Measurements from ENCODE around the gene KRTAP9-9.
"Not testable (repeated sequence)": the region's sequence is repeated elsewhere in the genome, so short reads cannot be mapped to it uniquely, and the experiment has no call there.

Gene KRTAP9-9

GRCh38 chr17:41265078-41265477, 9.9 kb downstream of the KRTAP9-9 start, which contains the start of gene KRTAP9-6:
TSS of gene KRTAP9-6 (plus strand) at chr17:41265378. CDS start at chr17:41265378, 0 bp downstream.
- H3K79me2 ChIP-seq (ENCODE audit: insufficient read depth, low read length) = no peaks in the 10 kb centered on the region
- no peaks in the 10 kb centered on the region for H3F3A ChIP-seq (ENCODE audit: insufficient read depth)
- H4K20me1 ChIP-seq (ENCODE audit: low read depth, low read length) = no peaks in the 10 kb centered on the region
- H3K9ac ChIP-seq (ENCODE audit: low read length) = no peak within 1 kb of the TSS
- no peak within 1 kb of the TSS for H2AFZ ChIP-seq (ENCODE audit: low read depth, low read length, severe bottlenecking)
- H3K9me2 ChIP-seq (replicated peaks; ENCODE audit: insufficient read depth, low read length) = no peaks in the 10 kb centered on the region
- no peaks in the 10 kb centered on the region for H3K36me3 ChIP-seq (ENCODE audit: low read length)
- H3K9me3 ChIP-seq (ENCODE audit: insufficient read depth, low read length) = no peaks in the 10 kb centered on the region
- no peak within 1 kb of the TSS for H3K4me2 ChIP-seq (ENCODE audit: low read depth, low read length, poor library complexity, severe bottlenecking)
- H3K27ac ChIP-seq (ENCODE audit: low read depth, low read length) = no peak within 1 kb of the TSS
- no peaks in the 10 kb centered on the region for H3K27me3 ChIP-seq (ENCODE audit: low read length)
- no peak for TF ChIP-seq CTCF (IDR thresholded peaks at IDR 0.05; ENCODE audit: insufficient read depth, low read length, poor library complexity, severe bottlenecking)
- H3K4me3 ChIP-seq (ENCODE audit: insufficient read depth, low read length, poor library complexity, severe bottlenecking) = no peak within 1 kb of the TSS

DNA sequence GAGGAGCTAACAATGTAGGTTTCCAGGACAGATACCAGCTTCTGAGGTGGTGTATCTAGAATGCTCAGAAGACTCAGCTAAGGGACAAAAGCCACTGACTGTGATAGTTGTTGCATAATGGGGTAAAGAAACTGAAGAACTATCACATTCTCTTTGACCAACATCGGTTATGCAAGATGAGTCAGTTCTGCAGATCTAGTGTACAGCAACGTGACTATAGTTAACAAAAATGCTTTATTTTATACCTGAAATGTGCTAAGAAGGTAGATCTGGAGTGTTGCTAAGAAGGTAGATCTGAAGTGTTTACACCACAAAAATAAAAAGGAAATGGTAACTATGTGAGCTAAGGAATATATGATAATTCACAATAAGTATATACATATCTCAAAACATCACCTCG, 12.5 kb downstream of the KRTAP9-9 start:
- Histone ChIP-seq H3K9ac (ENCODE audit: low read length) (no peak overlapping the region), H4K20me1 (ENCODE audit: low read depth, low read length) (no peaks in the 10 kb centered on the region), H3K4me2 (ENCODE audit: low read depth, low read length, poor library complexity, severe bottlenecking) (no peak overlapping the region), H3K27ac (ENCODE audit: low read depth, low read length) (no peak overlapping the region), H3K36me3 (ENCODE audit: low read length) (no peaks in the 10 kb centered on the region), H3K9me3 (ENCODE audit: insufficient read depth, low read length) (no peaks in the 10 kb centered on the region), H3K4me3 (ENCODE audit: insufficient read depth, low read length, poor library complexity, severe bottlenecking) (no peak overlapping the region), H3K27me3 (ENCODE audit: low read length) (no peaks in the 10 kb centered on the region), H3F3A (ENCODE audit: insufficient read depth) (no peaks in the 10 kb centered on the region), H3K79me2 (ENCODE audit: insufficient read depth, low read length) (no peaks in the 10 kb centered on the region), H3K9me2 (replicated peaks; ENCODE audit: insufficient read depth, low read length) (no peaks in the 10 kb centered on the region), H2AFZ (ENCODE audit: low read depth, low read length, severe bottlenecking) (no peak overlapping the region)
- TF ChIP-seq CTCF (IDR thresholded peaks at IDR 0.05; ENCODE audit: insufficient read depth, low read length, poor library complexity, severe bottlenecking) = no peak

- H3K79me2 ChIP-seq (ENCODE audit: insufficient read depth, low read length); H4K20me1 ChIP-seq (ENCODE audit: low read depth, low read length); H3K9me3 ChIP-seq (ENCODE audit: insufficient read depth, low read length); H3K27ac ChIP-seq (ENCODE audit: low read depth, low read length); H2AFZ ChIP-seq (ENCODE audit: low read depth, low read length, severe bottlenecking); H3K9ac ChIP-seq (ENCODE audit: low read length); H3K27me3 ChIP-seq (ENCODE audit: low read length); H3K36me3 ChIP-seq (ENCODE audit: low read length); H3K9me2 ChIP-seq (replicated peaks; ENCODE audit: insufficient read depth, low read length); H3K4me2 ChIP-seq (ENCODE audit: low read depth, low read length, poor library complexity, severe bottlenecking); H3K4me3 ChIP-seq (ENCODE audit: insufficient read depth, low read length, poor library complexity, severe bottlenecking); H3F3A ChIP-seq (ENCODE audit: insufficient read depth): not testable (repeated sequence)
Measured at GRCh38 chr17:41271323-41271722, 16.1 kb downstream of the KRTAP9-9 start.

DNA sequence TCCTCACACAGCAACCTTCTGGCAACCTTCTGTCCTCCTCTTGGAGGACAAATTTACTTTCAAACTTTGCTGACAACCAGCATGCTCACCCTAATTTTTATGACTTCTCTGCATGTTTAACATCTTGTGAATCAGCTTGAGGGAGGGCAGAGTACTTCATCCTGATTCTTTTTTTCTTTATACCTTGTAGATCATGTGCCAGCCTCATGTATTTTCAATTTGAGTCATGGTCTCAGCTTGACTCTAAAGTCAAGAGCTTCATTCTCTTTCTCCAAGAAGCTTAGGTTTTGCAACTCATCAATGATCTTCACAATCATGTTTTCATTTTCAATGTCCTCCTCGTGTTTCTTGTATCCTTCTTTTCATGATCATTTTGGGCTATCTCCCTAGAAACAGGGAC, 16.7 kb downstream of the KRTAP9-9 start:
- Histone ChIP-seq H3K9me2 (replicated peaks; ENCODE audit: insufficient read depth, low read length) (no peaks in the 10 kb centered on the region), H3K9me3 (ENCODE audit: insufficient read depth, low read length) (no peaks in the 10 kb centered on the region), H3F3A (ENCODE audit: insufficient read depth) (no peaks in the 10 kb centered on the region), H3K4me3 (ENCODE audit: insufficient read depth, low read length, poor library complexity, severe bottlenecking) (no peak overlapping the region), H4K20me1 (ENCODE audit: low read depth, low read length) (no peaks in the 10 kb centered on the region), H3K27ac (ENCODE audit: low read depth, low read length) (no peak overlapping the region), H3K9ac (ENCODE audit: low read length) (no peak overlapping the region), H3K36me3 (ENCODE audit: low read length) (no peaks in the 10 kb centered on the region), H3K27me3 (ENCODE audit: low read length) (no peaks in the 10 kb centered on the region), H3K79me2 (ENCODE audit: insufficient read depth, low read length) (no peaks in the 10 kb centered on the region), H3K4me2 (ENCODE audit: low read depth, low read length, poor library complexity, severe bottlenecking) (no peak overlapping the region), H2AFZ (ENCODE audit: low read depth, low read length, severe bottlenecking) (no peak overlapping the region)
- TF ChIP-seq CTCF (IDR thresholded peaks at IDR 0.05; ENCODE audit: insufficient read depth, low read length, poor library complexity, severe bottlenecking) (no peak), EZH2phosphoT487 (conservative IDR thresholded peaks at IDR 0.05; ENCODE audit: low read length) (no peak)

DNA sequence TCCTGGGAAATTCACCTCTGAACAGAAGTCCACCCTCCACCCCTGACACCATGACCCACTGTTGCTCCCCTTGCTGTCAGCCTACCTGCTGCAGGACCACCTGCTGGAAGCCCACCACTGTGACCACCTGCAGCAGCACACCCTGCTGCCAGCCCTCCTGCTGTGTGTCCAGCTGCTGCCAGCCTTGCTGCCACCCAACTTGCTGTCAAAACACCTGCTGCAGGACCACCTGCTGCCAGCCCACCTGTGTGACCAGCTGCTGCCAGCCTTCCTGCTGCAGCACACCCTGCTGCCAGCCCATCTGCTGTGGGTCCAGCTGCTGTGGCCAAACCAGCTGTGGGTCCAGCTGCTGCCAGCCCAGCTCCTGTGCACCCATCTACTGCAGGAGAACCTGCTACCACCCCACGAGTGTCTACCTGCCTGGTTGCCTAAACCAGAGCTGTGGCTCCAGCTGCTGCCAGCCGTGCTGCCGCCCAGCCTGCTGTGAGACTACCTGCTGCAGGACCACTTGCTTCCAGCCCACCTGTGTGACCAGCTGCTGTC, 20.5 kb downstream of the KRTAP9-9 start, which contains the start of gene KRTAP9-7:
Gene KRTAP9-7, plus strand, starts transcription at position 51 of the 543 bp plus-strand sequence. Its CDS starts 0 bp downstream, at position 51.
- H2AFZ ChIP-seq (ENCODE audit: low read depth, low read length, severe bottlenecking); H3K27ac ChIP-seq (ENCODE audit: low read depth, low read length); H3K27me3 ChIP-seq (ENCODE audit: low read length); H3K9me3 ChIP-seq (ENCODE audit: insufficient read depth, low read length); H3K4me3 ChIP-seq (ENCODE audit: insufficient read depth, low read length, poor library complexity, severe bottlenecking); H3F3A ChIP-seq (ENCODE audit: insufficient read depth); H4K20me1 ChIP-seq (ENCODE audit: low read depth, low read length); H3K4me2 ChIP-seq (ENCODE audit: low read depth, low read length, poor library complexity, severe bottlenecking); H3K79me2 ChIP-seq (ENCODE audit: insufficient read depth, low read length); H3K9me2 ChIP-seq (replicated peaks; ENCODE audit: insufficient read depth, low read length); H3K36me3 ChIP-seq (ENCODE audit: low read length); H3K9ac ChIP-seq (ENCODE audit: low read length): not testable (repeated sequence)

Data from SU-DHL-6 (cell line).